Mesenchymal stem cell (in vitro differentiated cells and primary cell): ENCODE measurements around the gene TSPEAR.

Experiments
- DNase-seq: peaks from one replicate; pipeline ENCODE4 v3.0.0-alpha.2; 2013
- H2AFZ ChIP-seq: one replicate; pipeline ENCODE4 v1.6.1; 2013; ENCODE audit warnings: low read depth, mild to moderate bottlenecking, control low read depth, inconsistent platforms, low read length, moderate library complexity
- H2AK5ac ChIP-seq: 2 replicates; pipeline ENCODE4 v1.6.1; 2013; ENCODE audit warnings: low read length, moderate library complexity, mild to moderate bottlenecking, inconsistent platforms; ENCODE audit not compliant: severe bottlenecking
- H2BK120ac ChIP-seq: one replicate; pipeline ENCODE4 v1.6.1; 2013; ENCODE audit warnings: low read depth, mild to moderate bottlenecking, inconsistent platforms, low read length, moderate library complexity
- H2BK12ac ChIP-seq, 2 experiments: one replicate each; pipeline ENCODE4 v1.6.1; 2013; ENCODE audit warnings: inconsistent platforms in 2 of 2, low read length in 2 of 2, mild to moderate bottlenecking in 2 of 2, moderate library complexity in 2 of 2, control low read depth in 1 of 2
- H2BK15ac ChIP-seq: one replicate; pipeline ENCODE4 v1.6.1; 2013; ENCODE audit warnings: mild to moderate bottlenecking, low read depth, inconsistent platforms; ENCODE audit not compliant: poor library complexity, severe bottlenecking
- H2BK5ac ChIP-seq: 2 replicates; pipeline ENCODE4 v1.6.1; 2013; ENCODE audit warnings: low read depth, mild to moderate bottlenecking, low read length, control low read depth, inconsistent platforms; ENCODE audit not compliant: poor library complexity, severe bottlenecking
- H3K14ac ChIP-seq, 2 experiments: one replicate each; pipeline ENCODE4 v1.6.1; 2013; ENCODE audit warnings: inconsistent platforms in 2 of 2, low read length in 2 of 2, control low read depth in 1 of 2, mild to moderate bottlenecking in 1 of 2, moderate library complexity in 1 of 2
- H3K18ac ChIP-seq, 2 experiments: one replicate each; pipeline ENCODE4 v1.6.1; 2013; ENCODE audit warnings: inconsistent platforms in 2 of 2, low read length in 2 of 2, control low read depth in 1 of 2, low read depth in 1 of 2, mild to moderate bottlenecking in 1 of 2
- H3K23ac ChIP-seq, 2 experiments: one replicate each; pipeline ENCODE4 v1.6.1; 2013; ENCODE audit warnings: inconsistent platforms in 2 of 2, low read length in 2 of 2, mild to moderate bottlenecking in 2 of 2, moderate library complexity in 2 of 2, control low read depth in 1 of 2
- H3K27ac ChIP-seq: 2 replicates; pipeline ENCODE4 v1.5.1; 2013; ENCODE audit warnings: mild to moderate bottlenecking, moderate library complexity, low read length, control low read depth, inconsistent platforms; ENCODE audit not compliant: poor library complexity, severe bottlenecking
- H3K27me3 ChIP-seq, 2 experiments: 2 replicates each; pipeline versions ENCODE4 v1.6.1 to v1.7.0; 2013; ENCODE audit warnings: low read length in 2 of 2, mild to moderate bottlenecking in 2 of 2, moderate library complexity in 2 of 2, control low read depth in 1 of 2, inconsistent platforms in 1 of 2; ENCODE audit not compliant: control insufficient read depth in 1 of 2, insufficient read depth in 1 of 2
- H3K36me3 ChIP-seq, 2 experiments: 2 replicates each; pipeline versions ENCODE4 v1.6.1 to v1.7.0; 2013; ENCODE audit warnings: low read length in 2 of 2, control low read depth in 1 of 2, inconsistent platforms in 1 of 2, low read depth in 1 of 2, mild to moderate bottlenecking in 1 of 2; ENCODE audit not compliant: insufficient read depth in 2 of 2, control insufficient read depth in 1 of 2
- H3K4ac ChIP-seq, 2 experiments: one replicate each; pipeline ENCODE4 v1.6.1; 2013; ENCODE audit warnings: inconsistent platforms in 2 of 2, low read length in 2 of 2, mild to moderate bottlenecking in 2 of 2, moderate library complexity in 2 of 2, control low read depth in 1 of 2, low read depth in 1 of 2
- H3K4me1 ChIP-seq: 2 replicates; pipeline ENCODE4 v1.6.1; 2013; ENCODE audit warnings: low read depth, low read length, control low read depth; ENCODE audit not compliant: control insufficient read depth, insufficient read depth
- H3K4me2 ChIP-seq: 2 replicates; pipeline ENCODE4 v1.6.1; 2013; ENCODE audit warnings: low read length, mild to moderate bottlenecking, inconsistent platforms; ENCODE audit not compliant: poor library complexity, severe bottlenecking
- H3K4me3 ChIP-seq, 2 experiments: 2 replicates each; pipeline versions ENCODE4 v1.5.1 to v1.7.0; 2013; ENCODE audit warnings: low read length in 2 of 2, mild to moderate bottlenecking in 2 of 2, control low read depth in 1 of 2, low read depth in 1 of 2; ENCODE audit not compliant: insufficient read depth in 1 of 2
- H3K79me1 ChIP-seq: replicated peaks from 2 replicates; pipeline ENCODE4 v1.6.1; 2013; ENCODE audit warnings: mild to moderate bottlenecking, control low read depth, low read length, inconsistent platforms; ENCODE audit not compliant: poor library complexity, severe bottlenecking
- H3K9ac ChIP-seq: 2 replicates; pipeline ENCODE4 v1.7.0; 2013; ENCODE audit warnings: mild to moderate bottlenecking, low read length, moderate library complexity
- H3K9me3 ChIP-seq: 2 replicates; pipeline ENCODE4 v1.7.0; 2013; ENCODE audit warnings: mild to moderate bottlenecking, low read length; ENCODE audit not compliant: control insufficient read depth
- H4K8ac ChIP-seq: one replicate; pipeline ENCODE4 v1.6.1; 2013; ENCODE audit warnings: inconsistent platforms, mild to moderate bottlenecking, low read length, moderate library complexity
- H4K91ac ChIP-seq: one replicate; pipeline ENCODE4 v1.6.1; 2013; ENCODE audit warnings: mild to moderate bottlenecking, low read length, inconsistent platforms
- WGBS: methylation state at CpG from one replicate; pipeline ENCODE4 v1.1.7; 2013; ENCODE audit warnings: mixed read lengths; 5-methylcytosine and 5-hydroxymethylcytosine counted together

The TSPEAR gene

DNA sequence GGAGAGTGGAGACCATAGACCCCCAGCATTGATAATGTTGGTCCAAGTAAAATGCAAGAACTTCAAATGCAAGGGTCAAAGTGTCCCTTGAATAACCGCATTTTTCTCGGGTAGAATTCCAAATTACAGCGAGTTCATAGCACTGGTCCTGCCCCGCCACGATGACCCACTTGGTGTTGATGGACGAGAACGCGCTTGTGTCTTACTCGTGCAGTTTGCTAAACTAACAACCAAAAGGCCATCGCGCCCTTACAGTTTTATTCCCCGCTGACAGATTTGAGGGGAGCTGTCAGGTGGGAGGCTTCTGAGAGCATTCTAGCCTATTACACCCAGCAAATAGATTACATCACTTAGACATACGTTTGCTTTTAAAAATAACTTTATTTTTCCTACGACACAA is 17.3 kb upstream of the TSPEAR start:
- H3K36me3 ChIP-seq: no peaks in the 10 kb centered on the region
- no peaks in the 10 kb centered on the region for H3K9me3 ChIP-seq
- H3K79me1 ChIP-seq: no peaks in the 10 kb centered on the region
- H2AK5ac ChIP-seq: no peak overlapping the region
- WGBS: 95% methylated on average over 12 of the region's 14 CpGs
- no peak overlapping the region for H2AFZ ChIP-seq
- no peak overlapping the region for H2BK15ac ChIP-seq
- H3K4me1 ChIP-seq: no peaks in the 10 kb centered on the region
- peaks cover 42 to 70% of the 10 kb centered on the region in 2 experiments for H3K27me3 ChIP-seq
- no peak overlapping the region for H2BK5ac ChIP-seq
- H3K4me3 ChIP-seq: no peak overlapping the region
- no peak overlapping the region for H3K14ac ChIP-seq
- H3K23ac ChIP-seq: no peak overlapping the region
- no peak overlapping the region for H3K4ac ChIP-seq
- DNase-seq: no peak
- H4K8ac ChIP-seq: no peak overlapping the region
- H3K18ac ChIP-seq: no peak overlapping the region
- H3K9ac ChIP-seq: no peak overlapping the region
- H2BK120ac ChIP-seq: no peak overlapping the region
- H2BK12ac ChIP-seq: no peak overlapping the region
- H3K4me2 ChIP-seq: no peak overlapping the region
- H4K91ac ChIP-seq: no peak overlapping the region
- no peak overlapping the region for H3K27ac ChIP-seq

DNA sequence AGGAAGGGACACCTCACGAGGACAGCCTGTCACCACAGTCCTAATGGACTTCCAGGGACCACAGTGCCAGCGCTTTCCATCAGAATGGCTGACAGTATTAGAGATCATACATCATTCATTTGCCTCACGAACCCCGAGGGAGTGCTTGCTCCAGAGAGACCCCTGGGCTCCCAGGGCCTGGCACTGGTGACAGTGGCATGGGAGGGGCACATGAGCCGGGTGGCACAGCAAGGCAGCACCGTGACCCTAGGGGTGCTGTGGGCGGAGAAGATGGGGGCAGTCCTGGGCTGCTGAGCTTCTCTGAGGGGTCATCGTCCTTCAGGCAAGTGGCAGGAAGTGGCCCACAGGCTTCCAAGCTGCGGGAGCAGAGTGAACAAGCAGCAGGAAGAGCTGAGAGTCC is 16.4 kb upstream of the TSPEAR start:
- Histone ChIP-seq H3K4ac (no peak overlapping the region), H2BK12ac (no peak overlapping the region), H2BK15ac (no peak overlapping the region), H4K91ac (no peak overlapping the region), H4K8ac (no peak overlapping the region), H3K36me3 (no peaks in the 10 kb centered on the region), H3K9me3 (no peaks in the 10 kb centered on the region), H3K79me1 (no peaks in the 10 kb centered on the region), H3K4me2 (no peak overlapping the region), H3K9ac (no peak overlapping the region), H3K4me1 (no peaks in the 10 kb centered on the region), H2BK120ac (no peak overlapping the region), H3K23ac (no peak overlapping the region), H3K14ac (no peak overlapping the region), H2AFZ (no peak overlapping the region), H2AK5ac (no peak overlapping the region), H3K18ac (no peak overlapping the region), H3K27ac (no peak overlapping the region), H2BK5ac (no peak overlapping the region), H3K27me3 (peaks cover 52 to 79% of the 10 kb centered on the region in 2 experiments), H3K4me3 (no peak overlapping the region)
- 77% methylated on average over 9 of the region's 9 CpGs for WGBS
- no peak for DNase-seq

GRCh38 chr21:44727321-44727720 is 15.9 kb upstream of the TSPEAR start:
- H3K4me1 ChIP-seq: no peaks in the 10 kb centered on the region
- H3K14ac ChIP-seq: no peak overlapping the region
- no peak overlapping the region for H3K4ac ChIP-seq
- 90% methylated on average over 8 of the region's 8 CpGs for WGBS
- no peak overlapping the region for H3K18ac ChIP-seq
- H3K79me1 ChIP-seq: no peaks in the 10 kb centered on the region
- H2BK120ac ChIP-seq: no peak overlapping the region
- no peak overlapping the region for H3K23ac ChIP-seq
- H2BK5ac ChIP-seq: no peak overlapping the region
- no peak overlapping the region for H2AFZ ChIP-seq
- H3K27me3 ChIP-seq: peaks cover 54 to 77% of the 10 kb centered on the region in 2 experiments
- no peak overlapping the region for H2BK15ac ChIP-seq
- no peak overlapping the region for H4K8ac ChIP-seq
- H3K27ac ChIP-seq: no peak overlapping the region
- H2BK12ac ChIP-seq: no peak overlapping the region
- no peak overlapping the region for H2AK5ac ChIP-seq
- no peak for DNase-seq
- no peak overlapping the region for H4K91ac ChIP-seq
- no peaks in the 10 kb centered on the region for H3K36me3 ChIP-seq
- no peaks in the 10 kb centered on the region for H3K9me3 ChIP-seq
- H3K4me3 ChIP-seq: no peak overlapping the region
- no peak overlapping the region for H3K9ac ChIP-seq
- H3K4me2 ChIP-seq: no peak overlapping the region

DNA sequence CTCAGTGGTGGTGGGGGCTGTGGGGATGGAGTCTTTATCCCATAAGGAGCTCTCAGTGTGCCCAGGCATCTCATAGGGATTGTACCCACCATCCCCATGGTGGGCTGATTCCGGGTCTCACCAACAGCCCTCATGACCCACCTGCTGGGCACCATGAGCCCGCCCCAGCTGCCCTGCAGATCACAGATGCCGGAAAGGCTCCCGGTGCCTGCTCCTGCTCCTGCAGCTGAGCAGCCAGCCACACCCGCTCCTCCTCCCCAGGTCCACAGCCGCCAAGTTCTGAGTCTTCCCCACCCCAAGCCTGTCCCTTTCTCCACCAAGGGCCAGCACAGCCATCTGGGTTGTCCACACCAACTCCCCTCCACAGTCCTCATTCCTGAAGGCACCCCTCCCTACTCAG is 15.5 kb upstream of the TSPEAR start:
- H4K8ac ChIP-seq: no peak overlapping the region
- H3K27me3 ChIP-seq: peaks cover 54 to 72% of the 10 kb centered on the region in 2 experiments
- H3K4me1 ChIP-seq: no peaks in the 10 kb centered on the region
- WGBS: 81% methylated on average over 6 of the region's 6 CpGs
- H3K27ac ChIP-seq: no peak overlapping the region
- no peak overlapping the region for H2AFZ ChIP-seq
- H2BK12ac ChIP-seq: no peak overlapping the region
- no peak overlapping the region for H2BK15ac ChIP-seq
- H3K23ac ChIP-seq: no peak overlapping the region
- H4K91ac ChIP-seq: no peak overlapping the region
- H2BK5ac ChIP-seq: no peak overlapping the region
- no peak overlapping the region for H3K4me3 ChIP-seq
- H3K18ac ChIP-seq: no peak overlapping the region
- H3K79me1 ChIP-seq: no peaks in the 10 kb centered on the region
- H3K36me3 ChIP-seq: no peaks in the 10 kb centered on the region
- H3K4ac ChIP-seq: no peak overlapping the region
- H2AK5ac ChIP-seq: no peak overlapping the region
- no peak overlapping the region for H3K4me2 ChIP-seq
- no peak overlapping the region for H3K14ac ChIP-seq
- no peak overlapping the region for H3K9ac ChIP-seq
- H3K9me3 ChIP-seq: no peaks in the 10 kb centered on the region
- no peak overlapping the region for H2BK120ac ChIP-seq
- no peak for DNase-seq
